ENCODE measurements around the gene TOLLIP. TPM values are rescaled to one million over a fixed set of nuclear protein-coding genes. Genes with fewer than 3 reads are reported as not detected.

The TOLLIP gene
- total and polyA plus RNA-seq, 8 donors, result 14.9 to 119 (median 35.8) TPM

GRCh38 chr11:1263010-1263409, 46.4 kb downstream of the TOLLIP start:
- no peaks in the 10 kb centered on the region for H3K36me3 ChIP-seq
- peaks cover 16 to 33% (median 24%) of the 10 kb centered on the region in 4 donors for H3K4me1 ChIP-seq
- intact Hi-C loops (cut with DNase I; ENCODE audit: low total_unique reads), result no loop called here
- H3K9me3 ChIP-seq, result peaks cover 0 to 9% (median 4%) of the 10 kb centered on the region in 4 donors
- TF ChIP-seq CTCF (IDR thresholded peaks at IDR 0.05), result no peak
- TF ChIP-seq EP300 (IDR thresholded peaks at IDR 0.05), result no peak
- TF ChIP-seq POLR2A (IDR thresholded peaks at IDR 0.05), result no peak
- peak overlapping the region; percentile 71 to 89 (median 83) for H3K27ac ChIP-seq
- H3K27me3 ChIP-seq, result no peaks in the 10 kb centered on the region
- DNase-seq, result peak in 1 of 2 donors; percentile 68
- 13 to 40% (median 28%) methylated on average over 3 to 7 of the region's 7 CpGs for WGBS, 5 donors
- peak overlapping the region; percentile 42 to 56 (median 52) for H3K4me3 ChIP-seq

GRCh38 chr11:1262172-1263006, 47.0 kb downstream of the TOLLIP start:
- 4 to 8% (median 7%) methylated on average over 4 to 31 of the region's 31 CpGs for WGBS, 5 donors
- no peaks in the 10 kb centered on the region for H3K27me3 ChIP-seq
- TF ChIP-seq EP300 (IDR thresholded peaks at IDR 0.05), result no peak
- no peak for TF ChIP-seq CTCF (IDR thresholded peaks at IDR 0.05)
- TF ChIP-seq POLR2AphosphoS5 (IDR thresholded peaks at IDR 0.05), result peak; percentile 34 to 79 (median 48)
- intact Hi-C loops (cut with DNase I; ENCODE audit: low total_unique reads), result no loop called here
- H3K36me3 ChIP-seq, result no peaks in the 10 kb centered on the region
- H3K4me1 ChIP-seq, result peaks cover 16 to 33% (median 24%) of the 10 kb centered on the region in 4 donors
- peaks cover 0 to 9% (median 4%) of the 10 kb centered on the region in 4 donors for H3K9me3 ChIP-seq
- peak; percentile 93 to 98 for DNase-seq
- peak overlapping the region; percentile 42 to 56 (median 52) for H3K4me3 ChIP-seq
- peak overlapping the region; percentile 71 to 89 (median 83) for H3K27ac ChIP-seq

- Histone ChIP-seq H3K4me1 (peaks cover 16 to 33% (median 24%) of the 10 kb centered on the region in 4 donors), H3K27ac (peak overlapping the region in 2 of 5 donors; percentile 82 to 89), H3K36me3 (no peaks in the 10 kb centered on the region), H3K27me3 (no peaks in the 10 kb centered on the region), H3K4me3 (peak overlapping the region in 2 of 4 donors; percentile 49 to 56), H3K9me3 (peaks cover 0 to 9% (median 4%) of the 10 kb centered on the region in 4 donors)
- TF ChIP-seq POLR2A (IDR thresholded peaks at IDR 0.05) (no peak), EP300 (IDR thresholded peaks at IDR 0.05) (no peak), POLR2AphosphoS5 (IDR thresholded peaks at IDR 0.05) (no peak), CTCF (IDR thresholded peaks at IDR 0.05) (no peak)
- intact Hi-C loops (cut with DNase I; ENCODE audit: low total_unique reads), result no loop called here
- DNase-seq, result no peak
- WGBS, 5 donors, result 75 to 85% (median 82%) methylated on average over 28 to 39 of the region's 39 CpGs
These were observed 48.0 kb downstream of the TOLLIP start for GRCh38 chr11:1261241-1262071.

- H3K36me3 ChIP-seq, result no peaks in the 10 kb centered on the region
- TF ChIP-seq POLR2AphosphoS5 (IDR thresholded peaks at IDR 0.05) (no peak), EP300 (IDR thresholded peaks at IDR 0.05) (no peak), CTCF (IDR thresholded peaks at IDR 0.05) (no peak), POLR2A (IDR thresholded peaks at IDR 0.05) (no peak)
- WGBS, 5 donors, result 87 to 94% (median 88%) methylated on average over 9 to 17 of the region's 17 CpGs; no CpG with 5 or more reads in 1 of the 5 donors
- H3K4me1 ChIP-seq, result peaks cover 16 to 33% (median 24%) of the 10 kb centered on the region in 4 donors
- no peaks in the 10 kb centered on the region for H3K27me3 ChIP-seq
- H3K9me3 ChIP-seq, result peaks cover 0 to 5% (median 2%) of the 10 kb centered on the region in 4 donors
- no peak overlapping the region for H3K4me3 ChIP-seq
- intact Hi-C loops (cut with DNase I; ENCODE audit: low total_unique reads), result no loop called here
- no peak for DNase-seq
- no peak overlapping the region for H3K27ac ChIP-seq
These were observed 48.8 kb downstream of the TOLLIP start for GRCh38 chr11:1260620-1261019.

Measured in stomach (tissue), 9 donors.